GM23248 (cell line): ENCODE measurements around the gene P2RX2. TPM values are rescaled to one million over a fixed set of nuclear protein-coding genes. Genes with fewer than 3 reads are reported as not detected.

Experiments
- DNase-seq: peaks from one replicate; pipeline ENCODE4 v3.0.0-alpha.2; 2015
- H2AFZ ChIP-seq: fragments of 200-600 bp; sonication (generic); 2 replicates; pipeline ENCODE4 v1.6.1; 2016; ENCODE audit warnings: antibody characterized with exemption
- H3F3A ChIP-seq: fragments of 200-600 bp; sonication (generic); 2 replicates; pipeline ENCODE4 v1.6.1; 2016; ENCODE audit warnings: mild to moderate bottlenecking, antibody characterized with exemption, mixed run types; ENCODE audit not compliant: insufficient read depth
- H3K27ac ChIP-seq: fragments of 200-600 bp; sonication (generic); 2 replicates; pipeline ENCODE4 v1.5.1; 2016; ENCODE audit warnings: mild to moderate bottlenecking
- H3K27me3 ChIP-seq: fragments of 200-600 bp; sonication (generic); replicated peaks from 2 replicates; pipeline ENCODE4 v1.6.1; 2016; ENCODE audit warnings: mild to moderate bottlenecking; ENCODE audit not compliant: insufficient read depth
- H3K36me3 ChIP-seq: fragments of 200-600 bp; sonication (generic); 2 replicates; pipeline ENCODE4 v1.6.1; 2016; ENCODE audit warnings: low read depth, mild to moderate bottlenecking
- H3K4me1 ChIP-seq: fragments of 200-600 bp; sonication (generic); 2 replicates; pipeline ENCODE4 v1.6.1; 2016; ENCODE audit warnings: mild to moderate bottlenecking; ENCODE audit not compliant: insufficient read depth
- H3K4me2 ChIP-seq: fragments of 200-600 bp; sonication (generic); one replicate; pipeline ENCODE4 v1.6.1; 2016; ENCODE audit warnings: mild to moderate bottlenecking; ENCODE audit not compliant: unreplicated experiment
- H3K4me3 ChIP-seq: fragments of 200-600 bp; sonication (generic); 2 replicates; pipeline ENCODE4 v1.5.1; 2016; ENCODE audit warnings: mild to moderate bottlenecking
- H3K79me2 ChIP-seq: fragments of 200-600 bp; sonication (generic); 2 replicates; pipeline ENCODE4 v1.6.1; 2016; ENCODE audit warnings: mild to moderate bottlenecking; ENCODE audit not compliant: insufficient read depth
- H3K9ac ChIP-seq: fragments of 200-600 bp; sonication (generic); 2 replicates; pipeline ENCODE4 v1.6.1; 2016; ENCODE audit warnings: mild to moderate bottlenecking
- H3K9me2 ChIP-seq: fragments of 200-600 bp; sonication (generic); 2 replicates; pipeline ENCODE4 v1.6.1; 2016; ENCODE audit warnings: mixed run types, mild to moderate bottlenecking, moderate library complexity; ENCODE audit not compliant: insufficient read depth
- H3K9me3 ChIP-seq: fragments of 200-600 bp; sonication (generic); one replicate; pipeline ENCODE4 v1.6.1; 2017; ENCODE audit warnings: low read depth
- H4K20me1 ChIP-seq: fragments of 200-600 bp; sonication (generic); 2 replicates; pipeline ENCODE4 v1.6.0; 2016; ENCODE audit not compliant: insufficient read depth
- EZH2 ChIP-seq: fragments of 200-600 bp; sonication (generic); IDR thresholded peaks from 2 replicates; pipeline ENCODE4 v1.6.1; 2018; ENCODE audit warnings: antibody characterized with exemption, mild to moderate bottlenecking; ENCODE audit not compliant: insufficient read depth, poor library complexity, severe bottlenecking
- EZH2phosphoT487 ChIP-seq: fragments of 200-600 bp; sonication (generic); IDR thresholded peaks from 2 replicates; pipeline ENCODE4 v1.6.1; 2018; ENCODE audit warnings: antibody characterized with exemption, moderate library complexity, mild to moderate bottlenecking, low read depth; ENCODE audit not compliant: insufficient read depth
- WGBS, 2 experiments: methylation state at CpG; one replicate each; pipeline ENCODE4 v1.1.6; 2015 to 2017; ENCODE audit warnings: low lambda C conversion rate in 2 of 2, low coverage in 1 of 2; ENCODE audit errors: missing lambda C conversion rate in 2 of 2; 5-methylcytosine and 5-hydroxymethylcytosine counted together
- in situ Hi-C: fragments of 300-500 bp; cut with MboI; formaldehyde crosslinking; loops from 2 replicates; pipeline ENCODE4 v1.15.0; 2020
- polyA plus RNA-seq: library from polyadenylated mRNA; unstranded; fragments of >200 nt; fragmentation: Nextera tagmentation; extraction: Ambion mirVana; gene quantifications from 2 replicates; pipeline ENCODE4 v1.2.1, GENCODE V29; 2016
- total RNA-seq: library from RNA; depleted of rRNA; stranded (reverse); fragments of >200 nt; shearing (Covaris generic); gene quantifications from 2 replicates; pipeline ENCODE4 v1.2.3, GENCODE V29; 2014

Gene P2RX2
- total and polyA plus RNA-seq, 2 experiments from 2014 or later: not detected

DNA sequence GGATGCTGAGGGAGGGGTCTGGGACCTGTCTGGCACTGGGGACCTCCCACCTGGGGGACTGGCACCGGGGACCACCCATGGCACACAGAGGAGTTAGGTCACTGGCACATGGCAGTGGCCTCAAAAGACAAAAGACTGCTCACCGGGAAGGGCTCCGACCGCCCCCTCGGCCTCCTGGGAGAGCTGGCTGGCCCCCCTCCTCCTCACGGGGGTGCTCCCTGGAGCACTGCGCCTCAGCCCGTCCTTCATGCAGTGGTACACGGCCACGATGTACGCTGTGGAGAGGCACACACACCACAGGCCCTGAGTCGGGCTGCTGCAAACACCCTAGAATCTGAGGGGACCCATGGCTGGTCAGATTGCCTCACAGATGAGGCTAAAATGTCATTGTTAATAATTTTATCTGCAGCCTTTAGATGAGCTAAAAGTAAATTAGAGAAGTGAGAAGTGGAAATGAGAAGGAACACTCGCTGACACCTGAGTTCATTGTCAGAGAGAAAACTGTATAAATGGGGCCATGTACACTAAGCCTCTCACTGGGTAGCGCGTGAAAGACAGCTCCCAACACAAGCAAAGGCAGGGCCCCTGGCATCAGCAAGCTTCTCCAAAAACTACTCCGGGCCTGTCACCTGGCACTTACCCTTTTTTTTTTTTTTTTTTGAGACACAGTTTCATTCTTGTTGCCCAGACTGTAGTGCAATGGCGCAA is 14.1 kb downstream of the P2RX2 start:
- Histone ChIP-seq H3K4me1 (no peaks in the 10 kb centered on the region), H3K9ac (no peak overlapping the region), H3K27ac (no peak overlapping the region), H2AFZ (no peak overlapping the region), H3K27me3 (no peaks in the 10 kb centered on the region), H3F3A (no peaks in the 10 kb centered on the region), H3K4me3 (no peak overlapping the region), H3K9me3 (no peaks in the 10 kb centered on the region), H3K79me2 (no peaks in the 10 kb centered on the region), H3K9me2 (no peaks in the 10 kb centered on the region), H3K4me2 (no peak overlapping the region), H3K36me3 (no peaks in the 10 kb centered on the region; the same call in 1 of the 2 replicates), H4K20me1 (no peaks in the 10 kb centered on the region)
- in situ Hi-C loops: no loop called here
- TF ChIP-seq EZH2phosphoT487: no peak
- no peak for TF ChIP-seq EZH2
- no peak for DNase-seq
- WGBS, 2 experiments: 92 to 93% methylated on average over 14 to 16 of the region's 17 CpGs

DNA sequence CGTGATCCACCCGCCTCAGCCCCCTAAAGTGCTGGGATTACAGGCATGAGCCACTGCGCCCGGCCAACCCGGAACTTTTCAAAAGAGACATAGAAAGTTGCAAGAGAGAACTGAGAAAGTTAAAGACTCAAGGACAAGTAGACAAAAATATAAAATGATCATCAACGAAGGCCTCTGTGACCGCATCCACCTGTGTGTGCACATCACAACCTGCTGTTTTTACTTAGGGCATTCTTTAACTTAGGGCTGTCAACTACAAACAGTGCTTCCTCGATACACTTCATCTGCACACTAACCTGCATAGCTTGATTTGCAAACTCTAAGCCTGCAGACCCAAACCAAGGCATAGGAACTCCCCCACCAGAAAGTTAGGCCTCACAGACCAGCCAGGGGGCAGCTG is 14.8 kb downstream of the P2RX2 start:
- WGBS, 2 experiments: 91 to 95% methylated on average over 8 of the region's 8 CpGs
- Histone ChIP-seq H2AFZ (no peak overlapping the region), H3K79me2 (no peaks in the 10 kb centered on the region), H3K9ac (no peak overlapping the region), H3K36me3 (no peaks in the 10 kb centered on the region; the same call in 1 of the 2 replicates), H3K27me3 (no peaks in the 10 kb centered on the region), H3K4me3 (no peak overlapping the region), H3F3A (no peaks in the 10 kb centered on the region), H3K4me2 (no peak overlapping the region), H3K27ac (no peak overlapping the region), H4K20me1 (no peaks in the 10 kb centered on the region), H3K9me2 (no peaks in the 10 kb centered on the region), H3K4me1 (no peaks in the 10 kb centered on the region), H3K9me3 (no peaks in the 10 kb centered on the region)
- DNase-seq: no peak
- TF ChIP-seq EZH2phosphoT487: no peak
- no peak for TF ChIP-seq EZH2
- in situ Hi-C loops: no loop called here

DNA sequence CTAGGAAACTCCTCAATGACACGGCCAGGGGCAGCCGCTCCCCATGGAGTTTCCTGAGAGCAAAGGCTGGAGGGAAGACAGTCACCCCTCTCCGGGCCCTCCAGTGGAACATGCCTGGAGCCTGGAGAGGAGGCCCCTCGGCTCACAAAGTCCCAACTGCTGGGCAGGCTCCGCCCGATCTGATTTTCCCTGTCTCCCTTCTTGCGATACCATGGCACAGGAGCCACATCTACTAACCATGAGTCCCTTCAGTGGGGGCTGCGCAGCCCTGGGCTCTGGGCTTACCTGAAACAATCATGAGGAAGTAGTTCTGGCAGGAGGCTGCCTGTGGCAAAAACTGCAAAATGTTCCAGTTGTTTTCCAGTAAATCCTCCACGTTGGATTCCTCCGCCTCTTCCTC is 15.3 kb downstream of the P2RX2 start:
- in situ Hi-C loops: no loop called here
- Histone ChIP-seq H3K9ac (no peak overlapping the region), H3K27me3 (no peaks in the 10 kb centered on the region), H2AFZ (no peak overlapping the region), H4K20me1 (no peaks in the 10 kb centered on the region), H3K36me3 (no peaks in the 10 kb centered on the region; the same call in 1 of the 2 replicates), H3K4me2 (no peak overlapping the region), H3K9me2 (no peaks in the 10 kb centered on the region), H3K9me3 (no peaks in the 10 kb centered on the region), H3K27ac (no peak overlapping the region), H3K4me3 (no peak overlapping the region), H3F3A (no peaks in the 10 kb centered on the region), H3K4me1 (no peaks in the 10 kb centered on the region), H3K79me2 (no peaks in the 10 kb centered on the region)
- WGBS, 2 experiments: 96 to 97% methylated on average over 10 of the region's 10 CpGs
- no peak for DNase-seq
- TF ChIP-seq EZH2 (no peak), EZH2phosphoT487 (no peak)

DNA sequence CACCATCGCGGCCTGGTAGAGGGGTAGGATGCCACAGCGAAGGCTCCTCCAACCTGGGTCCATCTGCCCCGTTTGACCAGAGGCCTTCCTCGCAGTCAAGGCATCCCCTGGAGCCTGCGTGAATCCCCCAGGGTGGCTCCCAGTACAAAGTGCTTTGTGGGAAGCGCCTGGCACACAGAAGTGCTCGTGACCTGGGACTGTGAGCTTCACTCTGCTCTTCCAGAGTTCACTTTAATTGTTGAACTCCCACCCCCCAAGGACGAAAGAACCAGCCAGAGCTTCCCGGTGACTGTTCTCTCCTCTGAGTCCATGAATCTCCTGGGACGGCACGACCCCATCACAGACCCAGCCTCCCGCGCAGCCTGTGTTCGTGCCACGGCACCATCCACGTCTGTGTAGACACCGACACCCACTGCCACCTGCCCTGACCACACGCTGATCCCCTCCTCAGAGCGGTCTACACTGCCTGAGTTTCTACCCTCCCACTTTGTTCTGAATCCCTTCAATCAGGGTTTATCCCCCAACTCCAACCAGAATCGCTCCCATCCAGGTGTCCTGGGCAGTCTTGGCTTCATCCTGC is 15.9 kb downstream of the P2RX2 start:
- H3K79me2 ChIP-seq: no peaks in the 10 kb centered on the region
- no peaks in the 10 kb centered on the region for H3K4me1 ChIP-seq
- no peak overlapping the region for H2AFZ ChIP-seq
- H3F3A ChIP-seq: no peaks in the 10 kb centered on the region
- no peak overlapping the region for H3K4me2 ChIP-seq
- no peak for DNase-seq
- in situ Hi-C loops: no loop called here
- H3K27ac ChIP-seq: no peak overlapping the region
- no peaks in the 10 kb centered on the region for H4K20me1 ChIP-seq
- H3K4me3 ChIP-seq: no peak overlapping the region
- H3K27me3 ChIP-seq: no peaks in the 10 kb centered on the region
- H3K9me3 ChIP-seq: no peaks in the 10 kb centered on the region
- WGBS, 2 experiments: 97% methylated on average over 21 of the region's 21 CpGs
- no peaks in the 10 kb centered on the region for H3K9me2 ChIP-seq
- H3K36me3 ChIP-seq: no peaks in the 10 kb centered on the region; the same call in 1 of the 2 replicates
- TF ChIP-seq EZH2 (no peak), EZH2phosphoT487 (no peak)
- H3K9ac ChIP-seq: no peak overlapping the region
